OCI-M2 (cell line): ENCODE data around the gene ZNF407.

ENCODE experiments used
- DNase-seq: peaks from one replicate; lab custom pipeline; 2025; ENCODE audit not compliant: unreplicated experiment; lab: John Stamatoyannopoulos, UW

Gene ZNF407

GRCh38 chr18:74625157-74625556 lies 27.5 kb downstream of the ZNF407 start:
- no peak for DNase-seq

GRCh38 chr18:74626049-74626874 lies 28.6 kb downstream of the ZNF407 start:
- no peak for DNase-seq

- DNase-seq: no peak
Measured at GRCh38 chr18:74630804-74631203, 33.1 kb downstream of the ZNF407 start.

- no peak for DNase-seq
Measured at GRCh38 chr18:74631212-74631611, 33.5 kb downstream of the ZNF407 start.

- no peak for DNase-seq
Measured at GRCh38 chr18:74631623-74632350, 34.1 kb downstream of the ZNF407 start.

- no peak for DNase-seq
Measured at GRCh38 chr18:74632351-74632679, 34.6 kb downstream of the ZNF407 start.

GRCh38 chr18:74632856-74633255 lies 35.2 kb downstream of the ZNF407 start:
- DNase-seq: no peak

GRCh38 chr18:74633652-74634352 lies 36.1 kb downstream of the ZNF407 start:
- no peak for DNase-seq

- no peak for DNase-seq
Measured at GRCh38 chr18:74635224-74635975, 37.7 kb downstream of the ZNF407 start.

GRCh38 chr18:74637070-74637469 lies 39.4 kb downstream of the ZNF407 start:
- DNase-seq: no peak

GRCh38 chr18:74638210-74638609 lies 40.5 kb downstream of the ZNF407 start:
- no peak for DNase-seq

- DNase-seq: no peak
Measured at GRCh38 chr18:74644713-74645112, 47.0 kb downstream of the ZNF407 start.

- DNase-seq: no peak
Measured at GRCh38 chr18:74645679-74646078, 48.0 kb downstream of the ZNF407 start.

GRCh38 chr18:74651327-74652128 lies 53.9 kb downstream of the ZNF407 start:
- DNase-seq: no peak

- DNase-seq: no peak
Measured at GRCh38 chr18:74652392-74652988, 54.8 kb downstream of the ZNF407 start.

- DNase-seq: no peak
Measured at GRCh38 chr18:74654638-74655037, 57.0 kb downstream of the ZNF407 start.

- no peak for DNase-seq
Measured at GRCh38 chr18:74661008-74661407, 63.3 kb downstream of the ZNF407 start.

- DNase-seq: no peak
Measured at GRCh38 chr18:74661691-74662090, 64.0 kb downstream of the ZNF407 start.

GRCh38 chr18:74662622-74663021 lies 65.0 kb downstream of the ZNF407 start:
- no peak for DNase-seq

- DNase-seq: no peak
Measured at GRCh38 chr18:74665346-74665745, 67.7 kb downstream of the ZNF407 start.
